PFSK-1 (cell line): ENCODE results near the gene FICD.

Source experiments
- POLR2AphosphoS5 ChIP-seq: IDR thresholded peaks from 2 replicates; pipeline ENCODE4 v1.6.1; 2012; ENCODE audit warnings: low read depth, mild to moderate bottlenecking, control low read depth, low read length, moderate library complexity
- REST ChIP-seq, 2 experiments: IDR thresholded peaks; 2 replicates each; pipeline versions ENCODE4 v1.6.1 to v1.8.0; 2011 to 2012; ENCODE audit warnings: low read depth in 2 of 2, low read length in 2 of 2, control low read depth in 1 of 2, inconsistent platforms in 1 of 2, mild to moderate bottlenecking in 1 of 2, moderate library complexity in 1 of 2; ENCODE audit not compliant: insufficient read depth in 1 of 2
- TAF1 ChIP-seq: IDR thresholded peaks from 2 replicates; pipeline ENCODE4 v1.6.1; 2012; ENCODE audit warnings: low read length, control low read depth, borderline replicate concordance; ENCODE audit not compliant: insufficient read depth

- TF ChIP-seq POLR2AphosphoS5 (no peak), REST (IDR thresholded peaks at IDR 0.05; ENCODE audit: insufficient read depth in 1 of 2, low read depth in 2 of 2, low read length in 2 of 2) (no peak), TAF1 (no peak)
Measured at GRCh38 chr12:108515916-108516315, 839 bp downstream of the FICD start.
